C4-2B (cell line): ENCODE measurements around the gene OR8S1.

Experiments
- CTCF ChIP-seq: fragments of 450-650 bp; conservative IDR thresholded peaks from 2 replicates; pipeline ENCODE4 v1.5.1; 2017; ENCODE audit warnings: mild to moderate bottlenecking
- ZFX ChIP-seq: fragments of 450-650 bp; IDR thresholded peaks from 2 replicates; pipeline ENCODE4 v1.6.1; 2017

GRCh38 chr12:48572326-48572725 is 46.9 kb downstream of the OR8S1 start:
- TF ChIP-seq CTCF: no peak
- no peak for TF ChIP-seq ZFX
